SW 1271 (cell line): ENCODE data around the gene YARS2.

Experiments used
- DNase-seq, 2 experiments: peaks; one replicate each; lab custom pipeline; 2025; lab: John Stamatoyannopoulos, UW

Gene YARS2

DNA sequence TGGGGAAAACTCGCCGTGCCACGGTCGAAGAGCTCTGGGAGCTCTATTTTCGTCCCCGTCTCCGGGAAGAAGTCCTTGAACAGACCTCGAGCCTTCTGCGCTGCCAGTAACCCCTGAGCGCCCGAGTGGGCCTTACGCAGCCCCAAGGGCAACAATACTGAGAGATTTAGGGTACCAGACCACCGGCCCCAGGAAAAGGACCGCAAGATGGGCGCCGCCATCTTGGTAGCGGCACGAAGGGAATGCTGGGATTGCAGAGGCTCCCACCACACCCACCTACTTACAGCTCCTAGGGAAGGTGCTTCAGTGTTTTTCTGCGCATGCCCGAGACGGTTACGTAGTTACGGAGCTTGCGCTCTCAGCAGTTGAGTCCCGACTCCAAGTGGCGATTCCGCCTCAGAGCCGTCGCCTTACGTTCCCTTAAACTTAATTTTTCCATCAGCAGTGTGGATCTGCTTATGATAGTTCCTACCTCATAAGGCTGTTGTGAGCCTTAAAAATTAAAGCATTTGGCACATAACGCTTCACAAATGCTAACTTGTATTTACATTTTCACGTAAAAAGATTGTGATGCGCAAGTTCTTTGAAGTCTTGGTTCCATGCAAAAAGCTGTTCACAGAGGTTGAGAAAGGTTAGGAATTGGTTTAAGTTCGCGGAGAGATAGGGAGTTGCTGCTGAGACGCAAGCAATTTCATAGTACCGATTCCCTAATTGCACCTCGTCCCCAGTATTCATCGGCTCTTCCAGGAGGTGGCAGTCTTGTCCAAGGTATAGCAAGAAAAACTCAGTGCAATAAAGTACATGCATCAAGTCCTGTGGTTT is at the start of gene YARS2:
YARS2 (minus strand) TSS at position 244 of the 822 bp plus-strand sequence; CDS start at position 221, 23 bp downstream.
- DNase-seq = peak; percentile 98 to 99

DNA sequence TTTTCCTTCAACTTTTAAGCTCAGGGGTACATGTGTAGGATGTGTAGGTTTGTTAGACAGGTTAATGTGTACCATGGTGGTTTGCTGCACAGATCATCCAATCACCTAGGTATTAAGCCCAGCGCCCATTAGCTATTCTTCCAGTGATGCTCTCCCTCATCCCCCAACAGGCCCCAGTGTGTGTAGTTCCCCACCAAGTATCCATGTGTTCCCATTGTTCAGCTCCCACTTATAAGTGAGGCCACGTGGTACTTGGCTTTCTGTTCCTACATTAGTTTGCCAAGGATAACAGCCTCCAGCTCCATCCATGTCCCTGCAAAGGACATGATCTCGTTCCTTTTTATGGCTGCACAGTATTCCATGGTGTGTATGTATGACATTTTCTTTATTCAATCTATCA is 48.6 kb upstream of the YARS2 start:
- DNase-seq = no peak

DNA sequence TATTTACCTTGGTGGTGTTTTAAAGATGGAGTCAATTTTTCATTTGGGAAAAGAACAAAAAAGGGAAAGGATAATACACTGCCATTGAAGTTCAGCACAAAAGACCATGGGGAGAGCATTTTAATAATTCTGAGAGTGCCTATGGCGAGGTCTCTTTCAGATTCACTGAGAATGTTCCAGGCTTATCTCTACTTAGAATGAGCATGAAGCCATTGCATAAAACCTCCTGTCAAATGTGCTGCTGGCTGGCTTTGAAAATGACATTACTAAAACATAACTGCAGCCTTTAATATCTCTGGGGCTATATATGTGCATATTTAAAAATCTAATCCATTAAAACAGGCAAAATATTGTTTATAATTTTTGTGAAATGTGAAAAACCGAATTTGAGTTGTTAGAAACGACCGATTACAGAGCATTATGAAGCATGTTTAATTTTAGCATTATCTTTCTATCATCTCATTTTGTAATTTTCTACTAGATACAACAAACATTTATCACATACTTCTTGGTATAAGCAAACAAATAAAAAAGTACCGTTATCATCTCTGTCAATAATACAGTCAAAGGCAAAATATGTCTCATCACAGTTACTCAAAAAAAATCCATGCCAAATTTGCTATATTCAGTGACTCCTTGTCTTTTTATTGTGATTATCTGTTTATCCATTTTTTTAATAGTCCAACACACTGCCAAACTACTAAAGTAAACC is 45.7 kb upstream of the YARS2 start:
- DNase-seq = no peak

DNA sequence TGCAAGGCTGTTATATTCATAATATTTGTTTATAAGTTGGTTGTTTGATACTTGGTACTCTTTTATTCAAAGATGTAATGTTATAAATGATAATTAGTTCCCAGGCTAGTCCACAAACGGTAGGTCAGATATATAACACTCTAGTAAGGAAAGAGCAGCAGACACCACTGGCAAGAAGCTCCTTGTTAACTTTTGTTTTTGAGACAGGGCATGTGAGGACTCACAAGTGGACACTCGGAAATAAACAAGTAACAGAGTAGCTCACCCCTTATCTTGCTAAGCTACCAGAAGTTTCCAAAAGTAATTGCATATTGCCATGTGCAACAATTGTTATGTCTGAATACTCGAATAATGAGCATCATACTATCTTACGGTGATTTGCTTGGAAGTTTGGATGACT is 38.6 kb upstream of the YARS2 start:
- no peak for DNase-seq

DNA sequence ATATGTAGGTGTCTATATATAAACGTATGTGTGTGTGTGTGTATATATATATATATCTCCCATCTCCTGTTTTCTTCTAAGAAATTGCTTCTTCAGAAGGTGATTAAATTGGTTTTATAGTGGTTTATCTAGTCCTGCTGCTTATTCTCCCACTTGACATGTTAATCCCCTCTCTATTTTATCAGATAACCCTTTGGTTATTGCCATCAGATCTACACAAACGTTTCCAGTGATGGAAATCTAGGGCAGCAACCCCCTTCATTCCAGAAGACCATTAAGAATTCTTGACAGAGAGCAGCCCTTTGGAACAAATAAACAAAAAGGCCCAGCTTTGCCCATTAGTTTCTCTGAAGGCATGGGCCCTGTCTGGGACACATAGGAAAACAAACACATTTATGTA is 34.2 kb upstream of the YARS2 start:
- DNase-seq = no peak

DNA sequence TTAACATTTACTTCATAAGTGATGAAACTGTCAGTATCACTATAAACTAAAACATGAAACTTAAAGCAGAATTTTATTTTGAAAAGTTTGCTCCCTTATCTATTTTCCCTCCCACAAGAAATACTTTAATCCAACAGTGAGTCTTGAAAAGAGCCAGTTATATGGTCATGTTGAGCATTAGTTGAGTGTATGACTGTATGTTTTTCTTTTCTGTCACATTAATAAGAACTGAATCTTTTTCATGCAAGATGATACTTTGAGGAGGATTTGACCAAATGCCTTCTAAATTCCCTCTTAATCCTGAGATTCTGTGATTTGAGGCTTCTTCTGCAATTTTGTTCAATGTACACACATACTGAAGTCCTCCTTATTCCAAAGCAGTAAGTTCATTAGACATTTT is 33.7 kb upstream of the YARS2 start:
- DNase-seq = no peak

DNA sequence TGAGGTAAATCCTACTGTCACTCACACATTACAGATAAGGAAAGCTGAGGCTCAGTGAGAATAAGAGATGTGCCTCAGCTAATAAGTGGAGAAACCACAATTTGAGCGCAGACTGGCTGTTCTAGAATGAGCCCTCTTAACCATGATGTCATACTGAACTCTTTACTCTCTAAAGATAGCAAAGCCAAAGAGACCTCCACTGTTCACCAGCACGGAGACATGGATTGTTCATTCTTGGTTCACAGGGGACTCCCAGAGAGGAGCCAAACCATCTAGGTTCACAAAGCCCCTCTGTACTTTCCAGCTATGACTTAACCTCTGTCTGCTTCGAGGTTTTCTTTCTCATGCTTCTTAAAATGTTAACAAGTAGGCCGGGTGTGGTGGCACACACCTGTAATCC is 32.7 kb upstream of the YARS2 start:
- no peak for DNase-seq

DNA sequence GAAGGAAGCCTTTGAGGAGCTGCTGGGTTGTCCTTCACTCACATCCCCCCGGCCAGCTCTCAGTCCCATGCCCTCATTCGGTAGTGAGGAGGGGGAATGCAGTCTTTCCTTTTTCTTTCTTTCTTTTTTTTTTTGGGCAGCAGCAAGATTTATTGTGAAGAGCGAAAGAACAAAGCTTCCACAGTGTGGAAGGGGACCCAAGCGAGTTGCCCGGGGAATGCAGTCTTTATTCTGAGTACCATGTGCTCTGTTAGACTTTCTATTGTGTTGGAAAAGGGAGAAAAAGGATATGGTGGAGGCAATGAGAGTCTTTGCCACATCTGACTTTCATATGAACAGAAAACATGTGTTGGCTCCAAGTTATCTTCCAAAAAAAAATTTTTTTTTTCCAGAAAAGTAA is 29.9 kb upstream of the YARS2 start:
- DNase-seq = no peak

DNA sequence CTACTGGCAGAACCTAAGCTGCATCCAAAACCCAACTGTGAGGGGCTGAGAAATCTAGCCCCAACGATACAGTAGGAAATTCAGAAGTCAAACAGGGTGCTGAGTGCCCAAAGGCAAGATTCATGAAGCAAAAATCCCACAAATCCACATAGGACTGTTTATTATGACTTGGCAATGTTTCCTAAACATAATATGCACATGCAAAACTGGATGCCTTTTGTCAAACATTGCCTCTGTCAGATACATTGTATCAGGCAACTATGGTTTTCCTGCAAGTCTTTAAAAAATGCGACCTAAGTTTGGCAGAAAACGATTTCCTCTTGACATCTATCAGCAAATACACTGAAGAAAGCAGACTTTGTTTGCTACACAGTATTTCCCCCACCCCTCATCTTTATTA is 27.3 kb upstream of the YARS2 start:
- DNase-seq = no peak

DNA sequence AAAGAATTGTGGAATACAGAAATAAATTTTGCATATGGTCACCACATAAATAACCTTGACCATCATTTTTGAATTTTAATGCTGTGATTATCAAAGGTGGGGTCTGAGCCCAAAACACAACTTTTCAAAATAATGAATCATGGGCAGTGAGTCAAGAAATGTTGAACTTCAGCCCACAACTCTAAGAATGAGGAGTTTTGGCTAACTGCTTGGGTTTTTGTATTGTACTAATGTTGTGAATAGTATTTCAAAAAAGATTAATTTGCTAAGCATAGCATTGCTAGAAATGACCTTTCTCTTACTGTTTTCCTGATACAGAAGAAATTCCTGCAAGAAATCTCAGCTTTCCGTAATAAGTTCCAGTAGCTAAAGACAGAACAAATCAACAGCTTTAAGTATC is 24.4 kb upstream of the YARS2 start:
- DNase-seq = no peak

DNA sequence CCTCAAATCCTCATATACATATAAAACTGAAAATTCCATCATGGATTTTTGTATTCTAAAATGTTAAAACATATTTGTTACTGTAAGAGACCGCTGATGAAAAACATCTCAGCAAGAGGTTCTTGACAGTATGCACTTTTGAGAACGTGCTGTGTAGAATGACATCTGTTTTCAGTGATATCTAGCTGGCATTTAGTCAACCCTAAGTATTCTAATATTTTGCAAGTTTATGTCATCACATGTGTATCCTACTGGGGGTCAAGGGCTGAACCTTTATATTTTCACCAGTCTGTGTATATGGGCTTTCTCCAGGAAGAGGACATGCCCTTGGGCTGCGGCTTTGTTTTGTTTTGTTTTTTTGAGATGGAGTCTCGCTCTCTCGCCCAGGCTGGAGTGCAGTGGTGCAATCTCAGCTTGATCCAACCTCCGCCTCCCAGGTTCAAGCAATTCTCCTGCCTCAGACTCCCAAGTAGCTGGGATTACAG is 22.0 kb upstream of the YARS2 start:
- DNase-seq = no peak

DNA sequence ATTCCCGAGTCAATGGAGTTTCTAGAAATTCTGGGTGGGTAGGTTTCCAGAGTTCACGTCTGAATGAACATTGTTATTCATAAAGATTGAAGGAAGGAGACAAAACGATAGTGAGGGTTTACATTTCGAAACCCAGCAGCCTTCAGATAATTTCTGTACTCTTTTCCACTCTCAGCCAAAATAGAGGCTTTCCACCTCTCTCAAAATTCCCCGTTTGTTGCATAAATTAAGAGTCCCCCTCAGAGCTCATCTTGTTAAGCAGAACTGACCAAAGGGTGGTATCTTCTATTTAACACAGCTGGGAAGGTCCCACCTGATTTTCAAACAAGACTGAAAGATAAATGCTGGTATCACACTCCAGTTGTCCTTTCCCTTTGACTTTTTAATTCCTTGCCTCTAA is 21.5 kb upstream of the YARS2 start:
- DNase-seq = no peak

DNA sequence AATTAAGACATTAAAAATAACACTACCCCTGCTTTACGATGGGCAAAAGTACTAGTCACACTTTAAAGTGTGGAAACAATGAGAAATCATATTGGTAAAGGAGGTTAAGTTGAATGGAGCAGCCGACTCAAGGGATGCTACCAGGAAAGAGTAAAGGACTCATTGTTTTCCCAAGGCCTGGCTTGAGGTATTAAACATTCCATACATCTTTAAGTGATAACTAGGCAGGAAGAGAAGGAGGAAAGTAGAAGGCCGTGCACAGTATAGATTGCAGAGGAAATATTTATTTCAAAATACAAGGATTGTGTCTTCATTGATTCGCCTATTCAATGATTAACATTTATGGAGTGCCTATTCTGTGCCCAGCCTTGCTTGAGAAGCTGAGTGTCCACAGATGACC is 20.6 kb upstream of the YARS2 start:
- no peak for DNase-seq

DNA sequence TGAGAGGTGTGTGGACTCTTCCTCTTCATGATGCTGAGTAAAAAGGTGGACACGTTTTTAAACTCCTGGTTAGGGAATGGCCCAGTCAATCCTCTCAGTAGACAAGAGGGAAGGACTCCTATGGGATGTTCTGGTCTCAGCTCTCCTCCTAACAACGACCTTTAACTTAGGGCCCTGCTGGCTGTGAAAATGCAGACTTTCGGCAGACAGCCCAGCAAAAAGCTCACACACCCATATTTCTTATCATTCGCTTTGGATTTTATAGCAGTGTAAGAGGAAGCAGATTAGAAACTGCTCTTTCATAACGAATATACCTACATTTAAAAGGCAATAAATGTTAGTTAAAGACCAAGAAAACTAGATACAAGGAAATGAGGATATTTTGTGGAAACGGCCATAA is 18.0 kb upstream of the YARS2 start:
- DNase-seq = no peak

DNA sequence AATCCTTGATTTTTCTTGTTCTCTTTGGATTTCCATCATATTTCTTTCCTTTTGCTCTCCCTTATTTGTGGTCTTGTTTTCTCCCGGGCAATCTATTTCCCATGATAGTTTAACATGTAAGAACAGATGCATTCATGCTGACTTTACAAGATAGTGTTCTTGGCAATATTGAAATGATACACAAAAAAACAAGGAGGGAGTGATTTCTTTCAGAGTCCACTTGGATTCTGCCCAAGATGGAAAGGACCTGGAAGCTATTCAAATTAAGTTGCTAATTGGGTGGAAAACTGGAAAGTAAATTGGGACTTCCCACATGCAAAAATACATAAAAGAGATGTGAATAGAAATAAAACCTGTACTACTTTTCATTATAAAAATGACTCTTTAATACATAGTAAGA is 14.4 kb upstream of the YARS2 start:
- DNase-seq = no peak

DNA sequence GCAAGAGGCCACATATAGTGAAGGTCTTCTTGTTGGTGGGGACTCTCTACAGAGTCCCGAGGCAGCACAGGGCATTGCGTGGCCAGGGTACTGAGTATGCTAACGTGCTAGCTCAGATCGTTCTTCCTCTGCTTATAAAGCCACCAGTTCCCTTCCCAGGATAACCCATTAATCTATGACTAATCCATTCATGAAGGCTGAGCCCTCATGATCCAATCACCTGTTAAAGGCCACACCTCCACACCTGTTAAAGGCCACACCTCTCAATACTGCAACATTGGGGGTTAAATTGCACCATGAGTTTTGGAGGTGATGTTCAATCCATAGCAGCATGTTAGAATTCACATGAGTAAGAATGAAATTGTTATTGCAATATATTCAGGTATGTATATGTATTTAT is 12.8 kb upstream of the YARS2 start:
- no peak for DNase-seq

DNA sequence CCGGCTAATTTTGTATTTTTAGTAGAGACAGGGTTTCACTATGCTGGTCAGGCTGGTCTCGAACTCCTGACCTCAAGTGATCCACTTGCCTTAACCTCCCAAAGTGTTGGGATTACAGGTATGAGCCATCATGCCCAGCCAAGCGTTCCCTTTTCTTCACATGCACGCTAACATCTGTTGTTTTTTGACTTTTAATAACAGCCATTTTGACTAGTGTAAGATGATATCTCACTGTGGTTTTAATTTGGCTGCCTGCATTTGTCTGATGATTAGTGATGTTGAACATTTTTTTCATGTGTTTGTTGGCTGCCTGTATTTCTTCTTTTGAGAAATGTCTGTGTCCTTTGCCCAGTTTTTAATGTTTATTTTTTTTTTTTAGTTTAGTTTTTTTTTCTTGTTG is 10.2 kb upstream of the YARS2 start:
- DNase-seq = no peak

DNA sequence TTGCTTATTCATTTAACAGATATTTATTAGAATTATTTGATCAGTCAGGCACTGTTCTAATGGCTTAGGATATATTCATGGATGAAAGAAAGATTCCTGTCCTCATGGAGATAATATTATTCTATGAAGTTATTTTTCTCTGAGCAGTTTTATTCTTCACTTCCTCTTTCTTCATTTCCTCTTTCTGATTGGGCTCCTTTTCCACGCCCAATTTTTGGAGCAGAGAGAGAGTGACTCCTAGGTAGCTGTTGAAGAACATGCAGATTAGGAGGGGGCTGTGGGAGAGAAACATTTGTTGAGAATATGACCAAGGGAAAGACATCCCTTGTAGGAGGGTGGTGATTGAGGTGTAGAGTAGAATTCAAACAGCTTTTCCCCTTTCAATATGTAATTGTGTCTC is 6.0 kb upstream of the YARS2 start:
- no peak for DNase-seq

DNA sequence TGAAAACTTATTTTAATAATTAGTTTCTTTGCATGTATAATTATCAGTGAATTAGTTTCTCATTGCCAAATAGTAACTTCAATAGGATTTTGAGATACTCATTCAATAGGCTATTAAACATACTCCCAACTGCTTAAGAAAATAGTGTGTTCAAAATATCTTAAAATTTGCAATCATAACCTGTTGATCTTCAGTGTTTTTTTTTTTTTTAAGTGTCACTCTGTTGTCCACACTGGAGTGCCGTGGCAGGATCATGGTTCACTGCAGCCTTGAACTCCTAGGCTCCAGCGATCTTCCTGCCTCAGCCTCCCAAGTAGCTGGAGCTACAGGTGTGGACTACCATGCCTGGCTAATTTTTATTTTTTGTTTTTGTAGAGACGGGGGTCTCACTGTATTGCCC is 1.5 kb upstream of the YARS2 start:
- DNase-seq = no peak

DNA sequence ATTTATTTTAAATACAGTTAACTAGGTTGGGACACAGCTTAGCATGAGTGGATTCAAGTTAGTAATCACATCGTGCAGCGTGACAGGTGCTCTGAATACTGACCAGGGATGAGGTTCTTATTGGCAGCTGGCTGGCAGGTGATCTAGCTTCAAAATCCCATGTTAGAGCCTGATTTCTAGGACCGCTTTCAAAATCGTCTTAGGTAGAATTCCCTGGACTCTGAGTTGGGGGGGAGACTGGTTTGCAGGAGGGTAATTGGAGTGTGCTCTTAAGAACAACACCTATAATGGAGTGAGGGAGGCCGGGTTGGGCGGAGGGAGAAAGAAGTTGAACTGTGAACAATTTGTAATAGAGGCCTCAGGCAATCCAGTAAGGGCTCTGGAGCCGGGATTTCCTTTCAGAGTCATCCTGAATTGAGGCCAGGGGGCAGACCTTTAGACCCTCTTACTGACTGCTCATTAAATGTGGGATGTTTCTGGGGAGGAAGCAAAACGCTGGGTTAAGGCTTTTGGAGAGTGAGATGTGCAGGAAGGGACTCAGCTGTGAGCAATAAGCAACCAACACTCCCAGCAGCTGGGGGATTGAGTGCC is 874 bp upstream of the YARS2 start:
- DNase-seq = no peak

DNA sequence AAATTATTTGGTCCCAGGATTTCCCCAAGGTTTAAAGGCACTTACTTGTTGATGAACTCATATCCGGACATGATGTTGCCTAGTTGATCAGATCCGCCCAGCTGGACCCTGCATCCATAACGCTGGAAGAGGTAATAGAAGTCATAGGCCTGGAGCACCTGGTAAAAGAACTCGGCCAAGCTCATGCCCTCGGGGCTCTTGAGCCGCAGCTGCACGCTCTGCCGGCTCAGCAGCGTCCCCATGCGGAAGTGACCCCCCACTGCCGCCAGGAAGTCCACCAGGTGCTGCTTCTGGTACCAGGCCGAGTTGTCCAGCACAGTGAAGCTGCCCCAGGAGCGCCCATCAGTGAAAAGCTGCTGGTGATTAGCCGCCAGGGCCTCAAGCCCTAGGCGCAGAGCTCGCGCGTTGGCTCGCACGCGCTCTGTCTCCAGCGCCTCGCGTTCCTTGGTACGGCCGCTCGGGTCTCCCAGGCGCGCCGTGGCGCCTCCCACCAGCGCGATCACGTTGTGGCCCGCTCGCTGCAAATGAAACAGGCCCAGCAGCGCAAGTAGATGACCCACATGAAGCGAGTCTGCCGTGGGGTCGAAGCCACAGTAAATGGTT is 545 bp downstream of the YARS2 start:
- peak; percentile 75 to 92 for DNase-seq

DNA sequence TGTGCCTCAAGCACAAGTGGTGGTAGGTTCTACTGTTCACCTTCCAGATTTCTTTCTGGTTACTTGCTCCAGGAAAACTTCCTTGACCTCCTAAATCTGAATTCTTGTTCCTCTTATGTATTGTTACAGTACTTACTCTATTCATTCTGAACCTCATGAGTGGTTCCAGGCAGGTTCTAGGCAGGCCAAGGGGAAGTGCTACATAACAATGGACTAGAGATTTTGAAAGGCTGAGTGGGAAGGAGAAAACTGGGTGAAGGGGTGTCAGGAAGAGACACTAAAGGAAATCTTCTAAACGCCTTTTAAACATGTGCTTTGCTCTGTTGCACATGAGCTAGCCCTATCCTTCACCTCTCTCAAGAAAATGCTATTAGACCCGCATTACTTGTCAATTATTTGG is 1.6 kb downstream of the YARS2 start:
- DNase-seq = no peak

DNA sequence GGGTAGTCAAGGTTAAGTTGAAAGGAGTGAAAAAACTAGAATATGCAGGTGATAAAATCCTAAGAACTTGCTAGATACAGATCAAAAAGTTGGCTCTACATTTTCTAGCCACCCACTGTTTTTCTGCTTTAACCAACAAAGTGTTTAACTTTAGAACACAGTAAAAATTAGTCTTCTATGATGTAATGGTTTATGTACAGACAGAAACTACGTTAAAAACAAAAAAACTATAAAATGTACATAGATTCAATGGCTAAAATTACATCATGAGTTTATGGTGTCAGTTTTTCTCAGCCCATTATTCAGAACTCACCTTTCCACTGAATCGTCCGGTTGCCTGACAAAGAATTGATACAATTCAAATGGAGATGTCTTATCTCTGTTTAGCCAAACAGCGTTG is 2.1 kb downstream of the YARS2 start:
- DNase-seq = no peak
